H1 (cell line): ENCODE data around the gene CDH15. TPM values are rescaled to one million over a fixed set of nuclear protein-coding genes. Genes with fewer than 3 reads are reported as not detected.

Source experiments
- CTCF ChIA-PET: fragments of 300-600 bp; sonication (Branson Sonifier 250); formaldehyde crosslinking; loops from one replicate; lab custom pipeline; 2021; ENCODE audit not compliant: partially characterized antibody; lab: Charles Lee
- POLR2A ChIA-PET: fragments of 300-600 bp; sonication (Branson Sonifier 250); formaldehyde crosslinking; loops from one replicate; lab custom pipeline; 2021; ENCODE audit warnings: inconsistent platforms; ENCODE audit not compliant: partially characterized antibody; lab: Charles Lee
- DNase-seq, 2 experiments: peaks; one replicate each; pipeline versions ENCODE4 v3.0.0 to v3.0.0-alpha.2; 2010 to 2022; ENCODE audit warnings: low spot score in 2 of 2, low read depth in 1 of 2, mixed read lengths in 1 of 2
- FAIRE-seq: peaks from 2 replicates; lab custom pipeline; 2011; peaks lifted over from hg19 to GRCh38; lab: Jason Lieb, UNC
- H2AFZ ChIP-seq: 2 replicates; pipeline ENCODE4 v1.8.1; 2012; ENCODE audit warnings: low read length, inconsistent platforms
- H2AK5ac ChIP-seq: 2 replicates; pipeline ENCODE4 v1.6.1; 2013; ENCODE audit warnings: low read depth, low read length
- H2BK120ac ChIP-seq: replicated peaks from 2 replicates; pipeline ENCODE3; 2013; ENCODE audit warnings: low read depth, low read length, inconsistent platforms
- H2BK12ac ChIP-seq: 2 replicates; pipeline ENCODE4 v1.6.1; 2013; ENCODE audit warnings: low read depth, low read length
- H2BK15ac ChIP-seq: 2 replicates; pipeline ENCODE4 v1.6.1; 2013; ENCODE audit warnings: low read length
- H2BK20ac ChIP-seq: 2 replicates; pipeline ENCODE4 v1.6.1; 2013; ENCODE audit warnings: low read length
- H2BK5ac ChIP-seq: 2 replicates; pipeline ENCODE4 v1.6.1; 2013; ENCODE audit warnings: low read depth, low read length
- H3K14ac ChIP-seq: 2 replicates; pipeline ENCODE4 v1.6.1; 2013; ENCODE audit warnings: inconsistent platforms; ENCODE audit not compliant: insufficient read length
- H3K18ac ChIP-seq: 2 replicates; pipeline ENCODE4 v1.6.1; 2013; ENCODE audit warnings: low read length; ENCODE audit errors: extremely low read depth
- H3K23ac ChIP-seq: 2 replicates; pipeline ENCODE4 v1.6.1; 2013; ENCODE audit warnings: inconsistent platforms; ENCODE audit not compliant: insufficient read length
- H3K23me2 ChIP-seq: 2 replicates; pipeline ENCODE4 v1.6.1; 2013; ENCODE audit warnings: low read depth, low read length
- H3K27ac ChIP-seq: 2 replicates; pipeline ENCODE4 v1.6.1; 2011; ENCODE audit warnings: low read depth, low read length, inconsistent platforms
- H3K27me3 ChIP-seq, 4 experiments: replicated peaks in 1 of 4; 1 replicate in 1 of 4; 2 replicates in 3 of 4; pipeline versions ENCODE4 v1.6.1 to v1.8.1; 2011 to 2013; ENCODE audit warnings: low read length in 3 of 4, mild to moderate bottlenecking in 3 of 4, inconsistent platforms in 2 of 4, mixed read lengths in 2 of 4, moderate library complexity in 1 of 4; ENCODE audit not compliant: control insufficient read depth in 3 of 4, insufficient read depth in 3 of 4; ENCODE audit errors: extremely low read depth in 1 of 4
- H3K36me3 ChIP-seq, 4 experiments: 2 replicates each; pipeline versions ENCODE4 v1.6.1 to v1.8.1; 2011 to 2013; ENCODE audit warnings: mild to moderate bottlenecking in 4 of 4, low read length in 3 of 4, moderate library complexity in 2 of 4, control low read depth in 1 of 4, inconsistent platforms in 1 of 4; ENCODE audit not compliant: insufficient read depth in 4 of 4, control insufficient read depth in 2 of 4
- H3K4ac ChIP-seq: replicated peaks from 2 replicates; pipeline ENCODE3; 2013; ENCODE audit warnings: low read length, low read depth, mixed read lengths, inconsistent platforms; ENCODE audit not compliant: insufficient read length
- H3K4me1 ChIP-seq, 4 experiments: replicated peaks in 1 of 4; 1 replicate in 1 of 4; 2 replicates in 3 of 4; pipeline versions ENCODE4 v1.6.1 to v1.8.1; 2011 to 2013; ENCODE audit warnings: low read length in 3 of 4, inconsistent platforms in 2 of 4, mixed read lengths in 1 of 4; ENCODE audit not compliant: insufficient read depth in 4 of 4, control insufficient read depth in 3 of 4
- H3K4me2 ChIP-seq, 2 experiments: 2 replicates each; pipeline versions ENCODE4 v1.6.1 to v1.8.1; 2011 to 2013; ENCODE audit warnings: low read depth in 2 of 2, low read length in 2 of 2, control low read depth in 1 of 2, inconsistent platforms in 1 of 2, mild to moderate bottlenecking in 1 of 2; ENCODE audit not compliant: insufficient read depth in 1 of 2
- H3K4me3 ChIP-seq, 4 experiments: fragments of 200-600, 300-600 bp in 1 of 4; sonication (generic), shearing (Covaris generic), sonication (Bioruptor Twin) in 1 of 4; 2 replicates each; pipeline versions ENCODE4 v1.5.1 to v1.8.1; 2011 to 2016; ENCODE audit warnings: low read length in 4 of 4, low read depth in 3 of 4, control low read depth in 2 of 4, inconsistent platforms in 2 of 4, mild to moderate bottlenecking in 2 of 4, mixed read lengths in 1 of 4, moderate library complexity in 1 of 4; ENCODE audit not compliant: insufficient read depth in 2 of 4; ENCODE audit errors: extremely low read depth in 1 of 4
- H3K56ac ChIP-seq: replicated peaks from 2 replicates; pipeline ENCODE3; 2013; ENCODE audit warnings: low read depth, mild to moderate bottlenecking, mixed read lengths, low read length, inconsistent platforms; ENCODE audit not compliant: insufficient read length
- H3K79me1 ChIP-seq: 2 replicates; pipeline ENCODE4 v1.6.1; 2013; ENCODE audit warnings: low read depth, low read length, control low read depth
- H3K79me2 ChIP-seq, 2 experiments: 2 replicates each; pipeline versions ENCODE4 v1.6.1 to v1.8.1; 2012 to 2013; ENCODE audit warnings: low read length in 2 of 2, mild to moderate bottlenecking in 2 of 2, inconsistent platforms in 1 of 2; ENCODE audit not compliant: insufficient read depth in 2 of 2, control insufficient read depth in 1 of 2
- H3K9ac ChIP-seq, 4 experiments: replicated peaks in 1 of 4; 1 replicate in 1 of 4; 2 replicates in 3 of 4; pipeline versions ENCODE4 v1.6.1 to v1.8.1; 2011 to 2013; ENCODE audit warnings: low read depth in 3 of 4, low read length in 3 of 4, control low read depth in 2 of 4, mild to moderate bottlenecking in 2 of 4, moderate library complexity in 2 of 4, inconsistent platforms in 1 of 4; ENCODE audit errors: extremely low read depth in 1 of 4
- H3K9me3 ChIP-seq, 2 experiments: 2 replicates each; pipeline versions ENCODE4 v1.6.1 to v1.8.1; 2012 to 2013; ENCODE audit warnings: mild to moderate bottlenecking in 2 of 2, moderate library complexity in 2 of 2, control low read depth in 1 of 2, inconsistent platforms in 1 of 2, low read depth in 1 of 2, low read length in 1 of 2, mixed read lengths in 1 of 2; ENCODE audit not compliant: insufficient read depth in 2 of 2
- H4K20me1 ChIP-seq, 2 experiments: replicated peaks in 1 of 2; 2 replicates each; pipeline versions ENCODE3 to v1.8.1; 2011 to 2013; ENCODE audit warnings: inconsistent platforms in 2 of 2, low read length in 2 of 2, mild to moderate bottlenecking in 1 of 2; ENCODE audit not compliant: insufficient read depth in 2 of 2, control insufficient read depth in 1 of 2
- H4K5ac ChIP-seq: 2 replicates; pipeline ENCODE4 v1.6.1; 2013; ENCODE audit warnings: low read length, low read depth, mixed read lengths, inconsistent platforms; ENCODE audit not compliant: insufficient read length
- H4K8ac ChIP-seq: 2 replicates; pipeline ENCODE4 v1.8.0; 2013; ENCODE audit warnings: mild to moderate bottlenecking, moderate library complexity, low read length, inconsistent platforms; ENCODE audit not compliant: insufficient read depth; ENCODE audit errors: extremely low read depth
- H4K91ac ChIP-seq: replicated peaks from 2 replicates; pipeline ENCODE3; 2013; ENCODE audit warnings: low read length, mixed read lengths, inconsistent platforms; ENCODE audit not compliant: insufficient read length
- BACH1 ChIP-seq: IDR thresholded peaks from 2 replicates; pipeline ENCODE4 v1.6.1; 2012; ENCODE audit warnings: low read length, improper control_type of control experiment
- BRCA1 ChIP-seq: IDR thresholded peaks from 2 replicates; pipeline ENCODE4 v1.6.1; 2012; ENCODE audit warnings: low read depth, low read length, improper control_type of control experiment
- JUND ChIP-seq: IDR thresholded peaks from 2 replicates; pipeline ENCODE4 v1.6.1; 2011; ENCODE audit warnings: mild to moderate bottlenecking, improper control_type of control experiment, low read length
- KDM5A ChIP-seq: fragments of 200-600 bp; IDR thresholded peaks from 2 replicates; pipeline ENCODE4 v1.7.1; 2012; ENCODE audit warnings: mild to moderate bottlenecking, low read length, inconsistent platforms, mixed read lengths
- NRF1 ChIP-seq: IDR thresholded peaks from 2 replicates; pipeline ENCODE4 v1.6.1; 2011; ENCODE audit warnings: mild to moderate bottlenecking, low read depth, low read length, improper control_type of control experiment
- POLR2A ChIP-seq, 2 experiments: IDR thresholded peaks; 1 replicate in 1 of 2; 2 replicates in 1 of 2; pipeline ENCODE4 v1.6.1; 2011; ENCODE audit warnings: low read depth in 2 of 2, low read length in 2 of 2, mild to moderate bottlenecking in 2 of 2; ENCODE audit errors: control extremely low read depth in 1 of 2
- RNF2 ChIP-seq: fragments of 200-900, 300-1000 bp; sonication (generic); IDR thresholded peaks from 2 replicates; pipeline ENCODE4 v1.7.1; 2016; ENCODE audit warnings: borderline replicate concordance, low read depth, mild to moderate bottlenecking, antibody characterized with exemption, low read length; ENCODE audit not compliant: poor library complexity, severe bottlenecking; ENCODE audit errors: missing control alignments
- SP2 ChIP-seq: IDR thresholded peaks from 2 replicates; pipeline ENCODE4 v1.6.1; 2012; ENCODE audit warnings: mild to moderate bottlenecking, low read length, inconsistent platforms
- TBP ChIP-seq: IDR thresholded peaks from 2 replicates; pipeline ENCODE4 v1.6.1; 2011; ENCODE audit warnings: low read depth, low read length, improper control_type of control experiment
- WGBS, 2 experiments: shearing (Covaris generic) in 1 of 2; methylation state at CpG; one replicate each; pipeline versions ENCODE4 v1.1.6 to v1.1.7; 2013 to 2015; ENCODE audit warnings: low lambda C conversion rate in 2 of 2, mixed read lengths in 2 of 2, inconsistent platforms in 1 of 2, low coverage in 1 of 2, missing lambda C conversion rate in 1 of 2; ENCODE audit not compliant: insufficient replicate concordance in 2 of 2, insufficient coverage in 1 of 2, insufficient read length in 1 of 2; ENCODE audit errors: extremely low coverage in 1 of 2, missing lambda C conversion rate in 1 of 2; 5-methylcytosine and 5-hydroxymethylcytosine counted together
- polyA plus RNA-seq, 7 experiments: library from polyadenylated mRNA; depleted of rRNA in 3 of 7; stranded (reverse) in 5 of 7; unstranded in 2 of 7; fragments of >200 nt in 5 of 7; fragments of 200-250 nt in 2 of 7; gene quantifications; 1 replicate in 5 of 7; 2 replicates in 1 of 7; 4 replicates in 1 of 7; pipeline versions ENCODE4 v1.2.1 to v1.2.3, GENCODE V29; 2011 to 2013; ENCODE audit warnings: missing spikeins in 2 of 7, mixed read lengths in 2 of 7
- total RNA-seq: library from RNA; stranded (reverse); fragmentation: NEBNext Ultra II Directional; extraction: Animal tissue kit (Norgen Biotek cat#: 25700); gene quantifications from 2 replicates; pipeline ENCODE4 v1.2.1, GENCODE V29; 2021

Gene CDH15
- total and polyA plus RNA-seq, 2 of the 8 experiments (the other 6 are each of a cell fraction or from before 2014, with no cell fraction given) = 0.50 to 0.82 TPM

- Histone ChIP-seq H2BK5ac (no peak overlapping the region), H3K36me3 (peaks cover 31 to 84% (median 63%) of the 10 kb centered on the region in 4 experiments), H3K4me2 (no peak overlapping the region), H3K9me3 (peaks cover 50 to 53% of the 10 kb centered on the region in 2 experiments), H2AK5ac (no peak overlapping the region), H3K18ac (no peak overlapping the region), H3K9ac (no peak overlapping the region), H3K79me2 (peaks cover 0 to 5% of the 10 kb centered on the region in 2 experiments; a peak in 1 of 4 replicates), H2AFZ (no peak overlapping the region), H4K5ac (no peak overlapping the region), H3K4ac (no peak overlapping the region), H3K56ac (no peak overlapping the region), H3K4me3 (no peak overlapping the region), H3K27ac (no peak overlapping the region), H3K27me3 (no peaks in the 10 kb centered on the region), H3K23ac (no peak overlapping the region), H2BK120ac (no peak overlapping the region), H3K23me2 (peaks cover 2% of the 10 kb centered on the region; the same call in 1 of the 2 replicates), H4K91ac (no peak overlapping the region), H3K4me1 (no peaks in the 10 kb centered on the region), H2BK15ac (no peak overlapping the region), H2BK20ac (no peak overlapping the region), H3K79me1 (peaks cover 9% of the 10 kb centered on the region; the same call in 1 of the 2 replicates), H3K14ac (no peak overlapping the region), H4K8ac (no peak overlapping the region), H4K20me1 (no peaks in the 10 kb centered on the region), H2BK12ac (no peak overlapping the region)
- ChIA-PET POLR2A (no interaction called here), CTCF (no interaction called here)
- TF ChIP-seq BACH1 (no peak), RNF2 (no peak), POLR2A (IDR thresholded peaks at IDR 0.05; ENCODE audit: control extremely low read depth in 1 of 2, low read depth in 2 of 2, low read length in 2 of 2) (no peak), KDM5A (no peak), NRF1 (no peak), TBP (no peak), BRCA1 (no peak), SP2 (no peak), JUND (no peak)
- DNase-seq (no peak), FAIRE-seq (no peak)
- 87% methylated on average over 14 of the region's 14 CpGs; no CpG with 5 or more reads in 1 of the 2 experiments for WGBS, 2 experiments
Measured at GRCh38 chr16:89230255-89230654, 58.7 kb downstream of the CDH15 start.
